Endothelial cell of coronary artery (primary cell): ENCODE data around the gene RPS27L. TPM values are rescaled to one million over a fixed set of nuclear protein-coding genes. Genes with fewer than 3 reads are reported as not detected.

ENCODE experiments used
- total RNA-seq: library from RNA; depleted of rRNA; stranded (reverse); fragments of >200 nt; gene quantifications from 2 replicates; pipeline ENCODE4 v1.2.3, GENCODE V29; 2014

The RPS27L gene
- total RNA-seq: 441 and 535 TPM in 2 replicates

GRCh38 chr15:63157118-63157843 lies at the start of gene RPS27L:
Gene RPS27L (minus strand): TSS chr15:63157477. CDS start chr15:63157405, 72 bp downstream.

GRCh38 chr15:63188926-63189871 lies 31.9 kb upstream of the RPS27L start, which contains the start of gene RAB8B:
Gene RAB8B (plus strand): TSS chr15:63189606. CDS start chr15:63189625, 19 bp downstream.

GRCh38 chr15:63121382-63122001 lies 35.8 kb downstream of the RPS27L start, which contains the start of gene LACTB:
Gene LACTB (plus strand): TSS chr15:63121861. CDS start chr15:63121872, 11 bp downstream.

Other genes starting within 250 kb of the RPS27L start
- 370 and 1,089 TPM in 2 replicates for gene TPM1, start 114.7 kb downstream of the RPS27L start, total RNA-seq
- 21.0 and 36.6 TPM in 2 replicates for gene LACTB, start 35.6 kb downstream of the RPS27L start, total RNA-seq
- 38.4 and 70.5 TPM in 2 replicates for gene RAB8B, start 32.1 kb upstream of the RPS27L start, total RNA-seq
- 11.1 and 11.5 TPM in 2 replicates for gene APH1B, start 120.1 kb upstream of the RPS27L start, total RNA-seq
- gene CA12, start 224.4 kb upstream of the RPS27L start, total RNA-seq: 0.90 and 4.0 TPM in 2 replicates